ENCODE measurements around the gene MAPK1.
"Not testable (repeated sequence)": the region's sequence is repeated elsewhere in the genome, so short reads cannot be mapped to it uniquely, and the experiment has no call there.

Gene MAPK1

DNA sequence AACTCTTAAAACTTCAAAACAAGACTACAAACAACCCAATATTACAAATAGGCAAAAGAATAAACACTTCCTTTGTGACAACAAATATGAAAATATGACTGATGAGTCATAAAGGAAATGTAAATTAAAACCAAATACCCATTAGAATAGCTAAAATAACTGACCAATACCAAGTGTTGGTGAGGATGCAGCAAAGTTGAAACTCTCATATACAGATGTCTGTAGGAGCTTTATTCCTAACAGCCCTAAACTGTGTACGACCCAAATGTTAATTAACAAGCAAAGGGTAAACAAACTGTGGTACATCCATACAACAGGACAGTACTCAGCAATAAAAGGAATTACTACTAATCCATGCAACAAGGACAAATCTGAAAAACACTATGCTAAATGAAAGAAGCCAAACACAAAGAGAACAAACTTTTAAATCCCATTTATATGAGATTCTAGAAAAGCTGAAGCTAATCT, 43.0 kb downstream of the MAPK1 start:
- DNase-seq (ENCODE audit: insufficient read length, low spot score) = no peak
- no peak for FAIRE-seq

DNA sequence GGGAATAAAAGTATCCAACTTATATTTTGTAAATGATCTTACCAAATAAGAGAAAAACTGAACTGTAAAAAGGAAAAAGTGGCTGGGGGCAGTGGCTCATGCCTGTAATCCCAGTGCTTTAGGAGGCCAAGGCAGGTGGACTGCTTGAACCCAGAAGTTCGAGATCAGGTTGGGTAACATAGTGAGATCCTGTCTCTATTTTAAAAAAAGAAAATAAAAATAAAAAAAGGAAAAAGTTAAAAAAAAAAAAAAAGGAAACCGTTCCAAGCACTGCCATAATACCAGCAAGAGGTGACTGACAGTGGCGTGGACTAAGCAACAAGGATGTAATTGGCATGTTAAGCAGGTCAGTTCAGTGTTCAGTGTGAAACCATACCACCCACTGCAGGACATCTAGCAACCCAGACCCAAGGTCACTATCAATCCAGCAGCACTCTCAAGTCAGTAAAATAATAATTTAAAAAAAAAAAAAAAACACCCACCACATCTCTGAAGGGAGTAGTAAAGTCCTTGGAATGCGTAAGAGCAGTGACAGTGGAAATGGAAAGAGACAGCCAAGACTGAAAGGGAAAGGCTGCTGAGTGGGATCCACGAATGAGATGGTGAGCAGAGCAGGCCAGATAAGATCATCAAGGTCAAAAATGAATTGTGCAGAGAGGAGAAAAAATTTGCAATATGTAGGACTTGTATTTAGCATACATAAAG, 43.6 kb downstream of the MAPK1 start:
- FAIRE-seq = no peak
- DNase-seq (ENCODE audit: insufficient read length, low spot score) = no peak

DNA sequence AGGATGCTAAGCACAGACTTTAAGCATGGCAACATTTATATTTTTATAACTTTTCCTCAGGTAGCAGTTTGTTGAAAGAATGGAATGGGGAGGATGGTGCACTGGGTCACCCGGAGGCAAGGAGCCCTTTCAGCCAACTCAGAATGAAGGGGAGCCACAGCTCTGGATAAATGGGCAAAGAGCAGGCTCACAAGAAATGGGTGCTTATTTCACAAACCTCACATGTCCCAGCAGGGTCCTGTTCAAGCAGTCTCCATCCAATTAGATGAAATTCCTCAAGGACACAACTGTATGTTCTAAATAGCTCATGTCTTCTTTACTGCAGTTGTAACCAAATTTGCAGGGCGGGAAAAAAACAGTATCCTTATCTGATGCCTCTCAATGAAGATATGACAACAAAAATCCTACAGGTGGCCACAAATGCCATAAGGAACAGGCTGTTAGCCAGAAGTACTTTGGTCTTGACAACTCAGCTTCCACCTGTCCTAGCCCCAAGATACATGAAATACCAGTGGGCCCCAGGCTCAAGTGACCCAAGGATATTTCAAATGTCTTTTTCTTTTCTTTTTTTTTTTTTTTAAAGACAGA, 48.2 kb downstream of the MAPK1 start:
- no peak for FAIRE-seq
- DNase-seq (ENCODE audit: insufficient read length, low spot score) = no peak

DNA sequence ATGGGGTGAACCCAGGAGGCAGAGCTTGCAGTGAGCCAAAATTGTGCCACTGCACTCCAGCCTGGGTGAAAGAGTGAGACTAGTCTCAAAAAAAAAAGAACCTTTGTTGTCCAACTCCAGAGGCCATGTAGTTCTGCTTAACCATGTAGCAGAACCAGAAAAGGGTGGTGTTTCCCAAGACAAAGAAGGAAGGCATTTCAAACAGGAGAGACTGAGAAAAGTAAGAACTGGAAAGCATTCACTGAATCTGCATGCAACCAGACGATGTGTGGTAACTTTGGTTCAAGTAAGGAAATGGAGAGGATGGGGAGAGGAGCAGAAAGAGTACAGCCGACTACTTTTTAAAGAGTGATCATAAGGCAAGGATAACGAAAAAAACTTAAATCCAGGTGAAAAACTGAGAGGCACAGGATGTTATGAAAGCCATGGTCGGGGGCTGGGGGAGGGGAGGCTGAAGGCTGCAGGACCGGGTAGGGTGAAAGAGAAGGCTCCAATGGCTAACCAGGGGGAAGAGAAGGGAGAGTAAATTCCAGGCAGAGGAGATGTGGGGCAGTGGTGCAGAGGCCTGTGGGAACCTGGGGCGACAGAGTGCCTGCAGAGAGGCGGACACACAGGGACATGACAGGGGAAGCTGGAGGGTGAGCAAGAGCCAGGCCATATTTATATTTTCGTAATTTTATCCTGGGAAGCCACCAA, 48.8 kb downstream of the MAPK1 start:
- FAIRE-seq (no peak), DNase-seq (ENCODE audit: insufficient read length, low spot score) (no peak)

DNA sequence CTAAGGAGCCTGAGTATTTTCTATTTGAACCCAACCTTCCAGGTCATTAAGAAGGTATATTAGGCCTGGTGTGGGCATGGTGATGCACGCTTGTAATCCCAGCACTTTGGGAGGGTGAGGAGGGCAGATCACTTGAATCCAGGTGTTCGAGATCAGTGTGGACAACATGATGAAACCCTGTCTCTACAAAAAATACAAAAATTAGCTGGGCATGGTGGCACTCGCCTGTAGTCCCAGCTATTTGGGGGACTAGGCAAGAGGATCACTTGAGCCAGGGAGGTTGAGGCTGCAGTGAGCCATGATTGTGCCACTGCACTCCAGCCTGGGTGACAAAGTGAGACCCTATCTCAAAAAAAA, 50.0 kb downstream of the MAPK1 start:
- FAIRE-seq; DNase-seq (ENCODE audit: insufficient read length, low spot score): not testable (repeated sequence)

DNA sequence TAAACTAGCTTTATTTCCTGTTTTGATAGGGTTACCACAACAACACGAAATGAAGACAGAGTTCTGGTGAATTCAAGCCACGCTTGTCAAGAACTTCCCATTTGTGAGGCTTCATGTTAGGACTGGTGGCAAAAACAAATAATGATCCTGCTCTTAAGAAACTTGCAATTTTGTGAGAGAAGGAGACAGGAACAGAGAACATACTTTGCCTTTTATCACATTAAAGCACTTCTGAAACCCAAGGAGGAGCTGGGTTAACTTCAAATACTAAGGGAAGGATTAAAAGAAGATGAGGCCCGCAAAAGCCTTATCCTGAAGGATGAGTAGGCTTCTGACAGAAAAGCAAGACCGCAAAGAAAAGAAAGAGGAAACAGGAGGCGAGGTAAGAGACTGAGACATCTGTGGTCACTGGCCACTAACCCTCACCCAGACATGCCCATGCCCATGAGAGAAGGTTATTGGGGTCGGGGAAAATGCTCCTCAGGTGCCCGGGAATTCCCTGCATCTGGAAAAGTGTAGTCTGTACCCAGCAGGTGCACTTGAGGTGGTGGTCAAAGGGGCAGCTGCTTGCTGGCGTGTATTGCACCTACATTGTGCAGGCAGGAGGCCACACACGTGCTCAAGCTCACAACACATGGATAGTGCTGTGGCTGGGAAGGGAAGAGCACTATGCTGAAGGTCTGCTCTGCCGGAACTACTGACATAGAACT, 50.5 kb downstream of the MAPK1 start:
- peak; percentile 82 for FAIRE-seq

DNA sequence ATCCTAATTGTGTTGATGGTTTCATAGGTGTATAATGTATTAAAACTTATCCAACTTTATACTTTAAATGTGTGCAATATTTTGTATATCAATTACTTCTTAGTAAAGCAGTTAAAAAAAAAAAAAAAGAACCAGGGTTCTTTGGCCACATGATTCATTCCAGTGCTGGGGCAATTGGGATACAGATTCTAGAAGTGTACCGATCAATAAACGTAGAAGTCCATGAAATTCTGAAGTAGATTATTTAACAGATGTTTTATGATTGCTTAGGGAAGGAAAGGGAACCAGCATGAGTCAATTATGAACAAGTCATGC, 51.0 kb downstream of the MAPK1 start:
- no peak for FAIRE-seq
- no peak for DNase-seq (ENCODE audit: insufficient read length, low spot score)

More for the DNA sequence above, 50.5 kb downstream of the MAPK1 start:
- peak; percentile 43 for DNase-seq (ENCODE audit: insufficient read length, low spot score)

DNA sequence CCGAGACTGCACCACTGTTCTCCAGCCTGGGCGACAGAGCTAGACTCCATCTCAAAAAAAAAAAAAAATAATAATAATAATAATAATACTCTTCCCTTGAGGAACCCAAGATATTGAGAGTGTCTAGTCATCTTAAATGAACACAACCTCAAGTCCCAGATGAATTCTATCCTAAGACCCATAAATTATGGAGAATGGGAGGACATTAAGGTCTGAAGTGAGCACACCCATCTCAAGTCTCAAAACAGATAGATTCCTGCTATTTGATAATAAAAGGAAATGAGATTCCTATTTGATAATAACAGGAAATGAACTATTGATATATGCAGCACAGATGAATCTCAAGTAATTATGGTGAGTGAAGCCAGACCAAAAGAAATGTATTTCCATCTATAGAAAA, 51.5 kb downstream of the MAPK1 start:
- DNase-seq (ENCODE audit: insufficient read length, low spot score) = no peak
- no peak for FAIRE-seq

DNA sequence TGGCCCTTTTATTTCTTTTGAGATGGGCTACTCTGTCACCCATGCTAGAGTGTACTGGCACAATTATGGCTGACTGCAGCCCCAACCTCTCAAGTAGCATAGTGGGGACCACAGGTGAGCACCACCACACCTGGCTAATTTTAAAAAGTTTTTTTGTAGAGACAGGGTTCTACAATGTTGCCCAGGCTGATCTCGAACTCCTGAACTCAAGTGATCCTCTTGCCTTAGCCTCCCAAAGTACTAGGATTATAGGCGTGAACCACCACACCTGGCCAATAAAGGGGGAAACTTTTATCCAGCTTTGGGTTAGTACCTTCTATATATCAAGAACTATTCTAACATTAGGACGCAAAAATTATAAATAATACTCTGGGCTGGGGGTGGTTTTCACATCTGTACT, 52.1 kb downstream of the MAPK1 start:
- no peak for DNase-seq (ENCODE audit: insufficient read length, low spot score)
- FAIRE-seq = no peak

DNA sequence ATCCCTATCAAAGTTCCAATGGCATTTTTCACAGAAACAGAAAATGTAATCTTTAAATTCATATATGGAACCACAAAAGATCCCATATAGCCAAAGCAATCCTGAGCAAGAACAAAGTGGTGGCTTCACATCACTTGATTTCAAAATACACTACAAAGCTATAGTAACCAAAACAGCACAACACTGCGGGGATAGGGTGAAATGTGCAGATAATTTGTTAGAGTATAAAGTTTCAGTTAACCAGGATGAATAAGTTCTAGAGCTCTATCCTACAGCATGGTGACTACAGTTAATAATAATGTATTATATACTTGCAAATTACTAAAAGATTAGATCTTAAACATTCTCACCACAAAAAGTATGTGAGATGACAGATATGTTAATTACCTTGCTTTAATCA, 55.5 kb downstream of the MAPK1 start:
- FAIRE-seq (no peak), DNase-seq (ENCODE audit: insufficient read length, low spot score) (no peak)

DNA sequence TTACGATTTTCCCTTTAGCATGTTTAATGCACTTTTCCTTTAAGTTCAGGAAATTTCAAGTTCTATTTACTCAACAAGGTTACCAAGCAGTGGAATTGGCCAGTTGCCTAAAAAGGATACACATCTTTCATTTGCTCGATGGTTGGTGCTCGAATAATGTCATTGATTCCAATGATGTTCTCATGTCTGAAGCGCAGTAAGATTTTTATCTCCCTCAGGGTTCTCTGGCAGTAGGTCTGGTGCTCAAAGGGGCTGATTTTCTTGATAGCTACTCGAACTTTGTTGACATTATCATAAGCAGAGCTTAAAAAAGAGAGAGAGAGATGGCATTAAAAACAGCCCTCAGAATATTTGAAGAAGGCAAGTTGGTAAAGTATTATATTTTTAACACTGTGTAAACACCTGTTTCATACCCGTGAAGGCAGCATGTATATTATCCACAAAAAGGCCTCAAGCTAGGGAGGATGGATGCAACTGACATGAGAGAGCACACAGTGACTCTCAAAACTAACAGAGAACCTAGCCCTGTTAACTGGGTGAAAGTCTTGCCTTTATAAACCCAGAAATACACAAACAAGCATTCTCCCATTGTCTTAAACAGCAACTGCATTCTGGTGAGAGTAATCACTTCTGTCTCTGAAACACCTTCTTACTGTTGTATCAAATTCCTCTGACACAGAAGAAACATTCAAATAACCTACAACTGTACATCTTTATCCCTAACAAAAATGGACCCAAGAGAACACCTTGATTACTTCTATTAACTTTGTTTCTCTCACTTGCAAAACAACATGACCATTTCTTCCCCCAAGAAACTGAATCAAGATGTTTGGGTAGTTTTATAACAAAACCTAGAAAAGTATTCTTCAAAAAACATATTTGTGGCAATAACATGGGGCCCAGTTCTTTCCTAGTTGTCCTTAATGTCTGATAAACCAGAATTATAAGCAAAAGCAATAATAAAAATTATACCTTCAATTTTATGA, 59.6 kb downstream of the MAPK1 start:
- FAIRE-seq (no peak), DNase-seq (ENCODE audit: insufficient read length, low spot score) (no peak)

DNA sequence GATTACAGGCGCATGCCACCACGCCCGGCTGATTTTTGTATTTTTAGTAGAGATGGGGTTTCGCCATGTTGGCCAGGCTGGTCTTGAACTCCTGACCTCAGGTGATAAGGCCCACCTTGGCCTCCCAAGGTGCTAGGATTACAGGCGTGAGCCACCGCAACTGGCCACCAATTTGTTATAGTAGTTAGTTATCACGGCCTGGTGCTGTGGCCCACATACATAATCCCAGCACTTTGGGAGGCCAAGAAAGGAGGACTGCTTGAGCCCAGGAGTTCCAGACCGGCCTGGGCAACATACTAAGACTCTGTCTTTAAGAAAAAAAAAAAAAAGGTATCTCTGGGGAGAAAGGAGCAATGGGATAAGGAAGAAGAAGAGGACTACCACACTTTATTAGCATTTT, 62.1 kb downstream of the MAPK1 start:
- FAIRE-seq = not testable (repeated sequence)

DNA sequence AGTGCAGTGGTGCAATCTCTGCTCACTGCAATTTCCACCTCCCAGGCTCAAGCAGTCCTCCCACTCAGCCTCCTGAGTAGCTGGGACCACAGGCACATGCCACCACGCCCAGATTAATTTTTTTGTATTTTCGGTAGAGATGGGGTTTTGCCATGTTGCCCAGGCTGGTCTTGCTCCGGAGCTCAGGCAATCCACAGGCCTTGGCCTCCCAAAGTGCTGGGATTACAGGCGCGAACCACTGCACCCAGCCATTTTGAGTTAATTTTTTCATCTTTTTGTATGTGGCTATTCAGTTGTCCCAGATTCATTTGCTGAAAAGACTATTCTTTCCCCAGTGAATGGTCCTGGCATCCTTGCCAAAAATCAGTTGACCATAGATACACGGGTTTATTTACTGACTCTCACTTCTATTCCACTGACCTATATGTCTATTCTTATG, 63.6 kb downstream of the MAPK1 start:
- DNase-seq (ENCODE audit: insufficient read length, low spot score) (no peak), FAIRE-seq (no peak)

More for the DNA sequence above, 62.1 kb downstream of the MAPK1 start:
- not testable (repeated sequence) for DNase-seq (ENCODE audit: insufficient read length, low spot score)

DNA sequence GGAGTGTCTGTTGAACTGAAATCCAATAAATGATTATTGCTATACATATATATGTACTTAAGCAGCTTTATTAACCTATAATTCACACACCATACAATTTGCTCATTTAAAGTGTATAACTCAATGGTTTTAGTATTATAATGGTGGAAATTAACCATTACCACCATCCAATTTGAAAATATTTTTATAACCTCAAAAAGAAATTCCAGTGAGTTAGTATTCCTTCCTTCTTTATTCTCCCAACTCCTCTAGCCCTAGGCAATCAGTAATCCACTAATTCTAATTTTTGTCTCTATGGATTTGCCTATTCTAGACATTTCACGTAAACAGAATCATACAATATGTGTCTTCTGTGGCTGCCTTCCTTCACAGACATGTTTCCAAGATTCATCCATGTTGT, 64.8 kb downstream of the MAPK1 start:
- no peak for DNase-seq (ENCODE audit: insufficient read length, low spot score)
- FAIRE-seq = no peak

DNA sequence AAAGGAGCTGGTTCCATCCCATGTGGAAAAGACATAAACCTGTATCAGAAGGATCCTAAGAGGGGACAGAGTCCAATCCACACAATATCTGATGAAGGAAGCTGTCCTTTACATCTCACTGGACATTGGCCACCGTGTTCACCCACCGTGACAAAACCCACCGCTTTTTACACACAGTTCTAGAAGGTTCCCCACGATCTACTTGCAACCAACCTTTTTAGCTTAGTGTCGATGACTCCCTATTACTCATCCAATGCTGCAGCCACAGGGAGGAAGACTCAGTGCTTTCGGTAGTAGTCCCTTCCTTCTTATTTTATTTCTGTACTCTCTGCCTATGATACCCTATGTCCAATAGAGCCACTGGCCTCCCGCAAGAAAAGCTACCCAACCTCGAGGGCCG, 65.4 kb downstream of the MAPK1 start:
- FAIRE-seq = no peak
- no peak for DNase-seq (ENCODE audit: insufficient read length, low spot score)

DNA sequence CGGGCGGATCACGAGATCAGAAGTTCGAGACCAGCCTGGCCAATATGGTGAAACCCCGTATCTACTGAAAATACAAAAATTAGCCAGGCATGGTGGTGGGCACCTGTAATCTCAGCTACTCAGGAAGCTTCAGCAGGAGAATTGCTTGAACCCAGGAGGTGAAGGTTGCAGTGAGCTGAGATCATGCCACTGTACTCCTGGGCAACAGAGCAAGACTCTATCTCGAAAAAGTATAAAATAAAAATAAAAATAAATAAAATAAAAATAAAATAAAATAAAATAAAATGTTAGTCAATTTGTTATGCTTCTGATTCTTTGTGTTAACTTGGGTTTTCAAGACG, 66.2 kb downstream of the MAPK1 start:
- DNase-seq (ENCODE audit: insufficient read length, low spot score); FAIRE-seq: not testable (repeated sequence)

DNA sequence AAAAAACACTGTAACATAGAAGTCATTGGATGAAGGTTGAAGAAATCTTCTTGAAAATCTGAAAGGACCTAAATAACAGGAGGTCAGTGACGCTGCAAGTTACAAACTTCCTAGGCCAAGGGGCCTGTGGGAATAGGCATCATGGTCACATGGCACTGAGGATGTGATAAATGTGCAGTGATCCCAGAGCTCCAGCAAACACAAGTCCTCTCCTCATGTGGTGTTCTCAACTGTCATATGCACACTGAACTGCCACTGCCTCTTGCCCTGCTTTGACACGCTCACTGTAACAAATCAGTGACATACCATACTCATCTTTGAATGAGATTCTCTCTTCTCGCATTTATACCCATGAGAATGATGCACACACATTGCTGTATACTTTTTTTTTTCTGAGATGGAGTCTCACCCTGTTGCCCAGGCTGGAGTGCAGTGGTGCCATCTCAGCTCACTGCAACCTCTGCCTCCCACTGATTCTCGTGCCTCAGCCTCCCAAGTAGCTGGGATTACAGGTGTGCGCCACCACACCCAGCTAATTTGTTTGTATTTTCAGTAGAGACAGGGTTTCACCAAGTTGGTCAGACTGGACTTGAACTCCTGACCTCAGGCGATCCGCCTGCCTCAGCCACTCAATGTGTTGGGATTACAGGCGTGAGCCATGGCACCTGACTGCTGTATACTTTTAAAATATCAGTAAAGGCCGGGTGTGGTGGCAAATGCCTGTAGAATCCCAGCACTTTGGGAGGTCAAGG, 66.7 kb downstream of the MAPK1 start:
- FAIRE-seq = no peak

DNA sequence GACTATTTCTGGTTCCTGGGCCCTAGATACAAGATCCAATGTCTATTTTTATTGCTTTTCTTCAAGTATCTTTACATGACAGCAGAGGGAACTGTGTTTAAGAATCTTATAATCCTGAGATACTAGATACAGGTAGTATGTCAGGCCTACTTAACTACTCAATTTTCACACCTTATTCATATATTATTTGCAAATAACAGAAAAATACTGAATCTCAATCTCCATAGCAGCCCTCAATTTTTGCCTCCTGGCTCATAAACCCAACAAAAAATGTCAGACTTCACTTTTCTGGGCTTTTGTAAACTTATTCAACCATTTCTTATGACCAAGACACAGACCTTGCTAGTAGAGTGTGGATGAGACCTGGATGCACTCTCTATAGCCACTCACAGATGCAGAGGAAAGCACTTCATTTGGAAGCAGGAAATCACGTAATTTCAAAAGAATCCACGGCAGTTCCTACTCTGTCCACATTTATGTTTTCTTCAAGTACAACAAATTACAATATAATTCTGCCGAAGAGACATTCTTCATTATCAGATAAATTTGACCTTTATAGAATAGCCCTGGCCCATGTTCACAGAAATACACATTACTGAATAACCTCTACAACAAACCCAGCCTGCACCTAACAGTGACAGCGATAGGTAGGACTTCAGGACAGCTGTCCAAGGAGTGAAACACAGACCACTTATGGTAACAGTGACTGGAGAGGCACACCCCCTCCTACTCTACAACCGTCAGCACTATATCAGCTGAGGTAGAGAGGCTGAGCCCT, 69.8 kb downstream of the MAPK1 start:
- DNase-seq (ENCODE audit: insufficient read length, low spot score) = no peak
- no peak for FAIRE-seq

More for the DNA sequence above, 66.7 kb downstream of the MAPK1 start:
- DNase-seq (ENCODE audit: insufficient read length, low spot score) = no peak

DNA sequence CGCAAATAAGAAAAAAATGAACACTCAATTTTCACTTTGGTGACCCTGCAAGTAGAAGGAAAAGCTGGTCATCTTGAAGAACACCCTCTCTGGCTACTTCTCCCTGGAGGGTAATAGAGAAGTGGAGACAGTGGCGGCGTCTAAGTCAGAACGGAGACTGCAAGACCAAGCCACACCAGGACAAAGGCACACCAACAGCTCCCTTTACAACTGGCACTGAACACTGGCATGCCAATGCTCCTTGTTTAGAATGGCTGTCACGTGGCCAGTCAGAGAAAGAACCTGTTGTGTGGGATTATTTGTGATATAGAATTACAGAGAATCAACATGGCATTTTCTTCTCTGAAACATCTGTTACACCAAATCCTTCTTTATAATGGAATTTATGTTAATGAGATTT, 70.6 kb downstream of the MAPK1 start:
- FAIRE-seq = no peak
- DNase-seq (ENCODE audit: insufficient read length, low spot score) = no peak
